HG02571 (cell line): ENCODE measurements around the gene HDAC7.

Experiments
- ATAC-seq: cut with Tn5 transposase; IDR thresholded peaks from one replicate; pipeline ENCODE4 v1.9.1; 2021; ENCODE audit warnings: mild to moderate bottlenecking, moderate library complexity; ENCODE audit not compliant: unreplicated experiment

The HDAC7 gene

GRCh38 chr12:47769234-47770085 lies 50.2 kb downstream of the HDAC7 start:
- no peak for ATAC-seq

DNA sequence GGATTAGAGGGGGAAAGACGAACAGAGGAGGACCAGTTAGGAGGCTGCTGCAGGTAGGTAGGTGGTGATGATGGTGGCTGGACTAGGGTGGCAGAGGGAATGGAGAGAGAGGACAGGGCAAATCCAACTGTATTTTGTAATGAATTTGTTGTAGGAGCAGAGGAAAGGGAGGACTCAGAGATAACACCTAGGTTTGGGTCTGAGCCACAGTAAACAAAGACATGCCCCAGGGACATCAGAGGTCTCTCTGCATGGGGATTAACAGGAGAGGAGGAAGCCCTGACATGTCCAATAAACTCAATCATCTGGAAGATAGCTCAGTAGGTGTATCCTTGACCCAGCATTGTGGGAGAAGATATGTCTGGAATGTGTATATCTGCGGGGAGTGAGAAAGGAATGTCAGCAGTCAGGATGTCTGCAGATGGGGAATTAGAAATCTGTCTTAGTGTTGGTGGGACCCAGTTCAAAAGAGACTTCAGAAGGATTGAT lies 51.3 kb downstream of the HDAC7 start:
- ATAC-seq, result no peak

GRCh38 chr12:47767216-47767724 lies 52.4 kb downstream of the HDAC7 start:
- ATAC-seq, result no peak

DNA sequence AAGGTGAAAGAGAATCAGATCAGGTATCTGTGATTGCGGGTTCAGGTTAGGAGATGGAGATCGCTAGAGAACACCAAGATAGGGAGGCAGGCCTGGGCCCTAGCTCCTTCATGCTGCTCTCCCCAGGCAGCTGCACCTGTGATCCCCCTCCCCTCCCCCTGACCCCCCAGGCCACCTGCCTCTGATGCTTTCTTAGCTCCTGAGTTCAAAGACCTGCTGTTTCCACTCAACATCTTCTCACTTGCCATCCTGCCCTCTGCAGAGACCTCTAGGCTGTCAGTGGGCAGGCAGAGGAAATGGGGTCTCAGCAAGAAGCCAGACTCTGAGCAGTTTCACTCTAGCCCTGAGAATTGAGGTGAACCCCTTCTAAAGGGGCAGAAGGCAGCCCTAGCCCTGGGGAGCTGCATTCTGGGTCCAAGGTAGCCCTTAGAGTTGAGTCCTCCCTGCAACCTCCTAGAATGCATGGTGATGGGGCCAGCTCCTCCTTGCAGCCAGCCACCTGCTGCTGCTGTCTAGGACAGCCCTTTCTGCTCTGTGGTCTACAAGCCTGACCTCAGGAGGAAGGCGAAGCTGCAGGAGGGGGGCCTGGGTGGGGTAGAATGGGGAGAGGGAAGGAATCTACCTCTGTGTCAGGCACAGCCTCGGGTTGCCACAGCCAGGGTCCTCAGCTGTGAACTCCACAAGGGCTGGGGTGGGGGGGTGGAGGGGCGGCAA lies 53.0 kb downstream of the HDAC7 start:
- no peak for ATAC-seq

DNA sequence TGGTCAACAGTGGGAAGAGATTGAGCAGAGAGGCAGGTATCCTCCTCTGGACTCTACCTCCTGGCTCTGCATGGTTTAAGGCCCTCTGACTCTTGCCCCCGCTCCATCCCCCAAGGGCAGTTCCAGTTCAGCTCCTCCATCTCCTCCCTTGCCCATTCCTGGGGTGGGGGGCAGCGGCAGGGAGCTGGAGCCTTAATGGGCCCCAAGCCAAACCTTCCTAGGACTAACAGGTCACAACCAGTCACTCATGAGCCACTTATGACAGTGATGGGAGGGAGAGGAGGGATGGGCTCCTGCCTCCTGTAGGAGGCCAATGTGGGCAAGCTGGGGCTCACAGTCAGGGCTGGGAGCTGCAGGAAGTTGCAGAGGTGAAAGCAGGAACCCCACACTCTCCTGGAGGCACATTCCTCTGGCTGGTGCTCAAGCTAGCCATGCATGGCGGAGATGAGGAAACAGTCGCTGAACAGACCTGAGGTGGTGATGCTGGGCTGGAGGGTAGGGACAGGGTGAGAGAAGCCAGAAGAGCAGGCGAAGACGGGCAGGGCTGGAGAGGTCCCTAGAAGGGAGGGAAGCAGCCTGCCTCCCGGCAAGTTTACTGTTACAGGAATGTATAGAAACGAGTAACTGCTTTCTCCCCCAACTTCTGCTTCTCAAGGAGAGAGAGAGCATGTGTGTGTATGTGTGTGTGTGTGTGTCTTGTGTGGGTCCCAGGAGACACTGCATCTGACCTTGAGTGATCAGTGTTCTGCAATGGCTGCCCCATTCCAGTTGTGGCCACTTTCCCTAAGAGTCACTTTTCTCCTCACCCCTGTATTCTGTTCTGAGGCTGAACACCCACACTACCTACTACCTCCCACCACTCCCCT lies 56.0 kb downstream of the HDAC7 start:
- ATAC-seq, result no peak

- ATAC-seq, result no peak
Observed at GRCh38 chr12:47762850-47763465, 56.7 kb downstream of the HDAC7 start.

DNA sequence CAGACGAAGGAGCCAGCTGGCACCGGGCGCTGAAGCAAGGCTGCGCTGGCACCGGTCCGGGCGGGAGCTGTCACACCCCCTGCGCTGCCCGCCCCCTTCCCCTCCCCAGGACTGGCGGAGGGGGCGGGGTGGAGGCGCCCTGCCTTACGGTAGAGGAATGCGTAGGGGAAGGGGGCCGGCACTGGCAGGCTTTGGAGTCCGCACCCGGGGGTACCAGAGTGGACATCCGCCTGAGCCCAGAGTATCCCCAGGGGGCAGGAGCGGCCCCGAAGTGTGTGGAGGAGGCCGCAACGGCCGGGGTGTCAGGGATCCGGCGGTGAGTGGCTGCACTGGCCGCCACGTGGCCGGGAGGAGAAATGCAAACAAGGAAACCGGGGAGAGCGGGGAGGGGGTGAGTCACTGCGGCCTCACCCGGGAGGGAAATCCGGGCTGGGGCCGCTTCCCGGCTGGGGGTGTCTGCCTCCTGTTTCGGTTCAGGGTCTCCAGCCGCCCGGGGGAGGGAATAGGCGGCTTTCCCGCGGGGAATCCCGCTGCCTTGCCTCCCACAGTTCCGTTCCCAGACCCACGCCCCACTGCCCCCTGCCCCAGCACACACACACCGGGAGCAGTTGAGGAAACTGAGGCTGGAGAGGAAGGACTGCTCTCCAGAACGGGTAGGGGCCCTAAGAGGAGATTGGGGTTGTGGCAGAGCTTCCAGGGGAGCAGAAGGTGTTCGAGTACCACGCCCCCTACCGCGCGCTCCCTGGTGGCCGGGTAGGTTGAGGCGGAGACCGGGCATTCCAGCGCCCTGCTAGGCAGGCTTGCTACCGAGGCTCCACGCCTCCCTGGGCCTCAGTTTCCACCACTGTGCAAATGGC lies 60.6 kb downstream of the HDAC7 start, which contains the start of gene RAPGEF3:
TSS of gene RAPGEF3 (minus strand) at position 47 of the 857 bp plus-strand sequence. CDS start 324 bp downstream, outside the sequence.
- peak; percentile 43 for ATAC-seq

GRCh38 chr12:47758584-47758833 lies 61.2 kb downstream of the HDAC7 start:
- no peak for ATAC-seq

GRCh38 chr12:47757840-47758583 lies 61.7 kb downstream of the HDAC7 start:
- ATAC-seq, result no peak

- no peak for ATAC-seq
Observed at GRCh38 chr12:47757364-47757839, 62.3 kb downstream of the HDAC7 start.

- ATAC-seq, result peak; percentile 72
Observed at GRCh38 chr12:47755655-47756562, 63.8 kb downstream of the HDAC7 start.

DNA sequence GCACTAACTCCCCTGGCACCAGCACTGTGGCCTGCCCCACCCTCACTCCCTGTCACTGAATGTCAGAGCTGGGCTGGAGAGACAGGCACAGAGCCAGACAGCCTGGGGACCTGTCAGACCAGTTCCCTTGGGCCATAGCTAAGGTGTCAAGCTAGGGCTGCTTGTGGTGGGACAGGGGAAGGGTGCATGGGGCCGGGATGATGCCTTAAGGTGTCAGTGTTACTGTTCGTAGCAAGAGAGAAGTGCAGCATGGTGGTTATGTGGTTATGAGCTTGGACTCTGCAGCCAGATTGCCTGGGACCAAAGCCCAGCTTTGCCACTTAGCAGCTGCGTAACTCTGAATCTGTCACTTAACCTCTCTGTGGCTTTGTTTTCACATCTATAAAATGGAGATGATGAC lies 64.8 kb downstream of the HDAC7 start:
- ATAC-seq, result peak; percentile 24

GRCh38 chr12:47754126-47754525 lies 65.6 kb downstream of the HDAC7 start:
- no peak for ATAC-seq

DNA sequence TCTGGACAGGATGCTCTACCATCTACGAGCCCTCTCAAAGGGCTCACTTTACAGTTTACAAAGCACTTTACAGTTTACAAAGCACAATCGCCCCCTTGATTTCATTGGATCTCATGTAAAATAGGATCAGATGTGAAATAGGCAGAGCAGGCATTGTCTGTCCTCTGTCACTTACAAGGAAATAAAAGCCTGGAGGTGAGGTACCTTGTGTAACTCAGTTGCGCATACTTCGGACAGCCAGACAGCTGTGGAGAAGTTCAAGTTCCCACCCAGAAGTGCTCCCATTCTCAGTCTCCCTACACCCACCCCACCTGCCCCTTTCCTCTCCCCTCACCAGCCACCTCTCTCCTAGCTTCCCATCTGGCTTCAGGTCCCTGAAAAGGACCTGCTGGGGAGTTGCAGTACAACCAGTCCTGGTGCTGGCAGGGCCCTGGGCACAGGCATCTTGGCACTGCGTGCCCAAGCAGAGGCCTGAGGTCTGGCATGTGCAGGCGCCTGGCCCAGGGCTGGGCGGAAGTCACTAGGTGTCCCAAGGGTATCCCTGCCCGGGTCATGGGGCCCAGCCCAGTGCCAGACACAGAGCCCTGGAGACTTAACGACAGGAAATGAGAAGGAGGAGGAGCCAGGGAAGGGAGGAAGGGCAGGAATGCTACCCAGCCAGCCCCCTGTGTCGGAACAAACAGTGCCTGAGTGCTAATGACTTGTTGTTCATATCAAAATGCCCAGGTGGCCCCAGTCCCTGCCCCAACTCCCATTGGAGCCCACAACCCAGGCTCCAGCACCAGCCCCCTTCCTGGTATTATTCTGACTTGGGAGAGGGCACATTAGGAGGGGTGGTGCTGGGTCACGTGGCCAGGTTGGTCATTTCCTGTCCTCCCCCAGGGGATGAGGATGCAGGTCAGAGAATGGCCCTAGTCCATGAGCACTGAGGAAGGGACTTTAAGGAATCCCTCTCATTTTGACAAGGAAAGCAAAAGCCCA lies 66.4 kb downstream of the HDAC7 start:
- ATAC-seq, result no peak

GRCh38 chr12:47752552-47752951 lies 67.2 kb downstream of the HDAC7 start:
- no peak for ATAC-seq

- no peak for ATAC-seq
Observed at GRCh38 chr12:47752121-47752520, 67.6 kb downstream of the HDAC7 start.

GRCh38 chr12:47751561-47751960 lies 68.1 kb downstream of the HDAC7 start:
- ATAC-seq, result no peak
